ENCODE results near the gene ALPL. TPM values are rescaled to one million over a fixed set of nuclear protein-coding genes. Genes with fewer than 3 reads are reported as not detected.

ALPL gene
- total RNA-seq, 1 experiment from 2014 or later = 140 TPM

- TF ChIP-seq STAT6 (CRISPR knock-in tag; conservative IDR thresholded peaks at IDR 0.05; ENCODE audit: low read depth) (no peak), ERG (CRISPR knock-in tag; IDR thresholded peaks at IDR 0.05) (no peak), ZNF263 (CRISPR knock-in tag; IDR thresholded peaks at IDR 0.05; ENCODE audit: low read depth) (no peak)
Observed at GRCh38 chr1:21576798-21577187, 67.6 kb downstream of the ALPL start (continued).

- H3K9me3 Mint-ChIP-seq = no peaks in the 10 kb centered on the region
- no peaks in the 10 kb centered on the region; the same call in 1 of the 2 replicates for H3K36me3 Mint-ChIP-seq
- no peak overlapping the region for H3K4me3 Mint-ChIP-seq
- no peak overlapping the region for H3K27ac Mint-ChIP-seq
- ChIA-PET POLR2A (no interaction called here), CTCF (interaction anchor here (0.9 kb wide), 1 partner anchor 18 kb away, joined by 5 read pairs; no protein-coding TSS in a partner anchor)
- no peak for DNase-seq (ENCODE audit: low spot score)
- peaks cover 12% of the 10 kb centered on the region for H3K4me1 Mint-ChIP-seq
- no peak for TF ChIP-seq CREB1 (CRISPR knock-in tag; IDR thresholded peaks at IDR 0.05)
- TF ChIP-seq MLX (CRISPR knock-in tag; IDR thresholded peaks at IDR 0.05) = no peak
- no peak for TF ChIP-seq GRHL2 (CRISPR knock-in tag; IDR thresholded peaks at IDR 0.05; ENCODE audit: insufficient replicate concordance, severe bottlenecking)
- TF ChIP-seq PRDM15 (CRISPR knock-in tag; IDR thresholded peaks at IDR 0.05) = no peak
- TF ChIP-seq ZSCAN18 (CRISPR knock-in tag; IDR thresholded peaks at IDR 0.05) = no peak
- H3K27me3 Mint-ChIP-seq (ENCODE audit: low read depth) = peaks cover 10% of the 10 kb centered on the region
- ATAC-seq = no peak
Observed at GRCh38 chr1:21577324-21577723, 68.1 kb downstream of the ALPL start.

GRCh38 chr1:21577933-21578332 lies 68.7 kb downstream of the ALPL start:
- Mint-ChIP-seq H3K9me3 (no peaks in the 10 kb centered on the region), H3K4me3 (no peak overlapping the region), H3K27me3 (ENCODE audit: low read depth) (peaks cover 14% of the 10 kb centered on the region), H3K27ac (peak overlapping the region; percentile 65; the same call in 1 of the 2 replicates), H3K4me1 (peaks cover 12% of the 10 kb centered on the region), H3K36me3 (no peaks in the 10 kb centered on the region)
- POLR2A ChIA-PET = no interaction called here
- no peak for DNase-seq (ENCODE audit: low spot score)
- CTCF ChIA-PET = interaction anchor here (1.4 kb wide), 1 partner anchor 208 kb away, joined by 3 read pairs; no protein-coding TSS in a partner anchor
- ATAC-seq = no peak
- no peak for TF ChIP-seq AR (CRISPR knock-in tag; IDR thresholded peaks at IDR 0.05)
- no peak for TF ChIP-seq PRRX2 (CRISPR knock-in tag; IDR thresholded peaks at IDR 0.05)
- no peak for TF ChIP-seq NR1H2 (CRISPR knock-in tag; IDR thresholded peaks at IDR 0.05)
- no peak for TF ChIP-seq NFYB (CRISPR knock-in tag; conservative IDR thresholded peaks at IDR 0.05; ENCODE audit: low read depth)
- no peak for TF ChIP-seq GABPB1 (CRISPR knock-in tag; IDR thresholded peaks at IDR 0.05)
- no peak for TF ChIP-seq KAT7 (CRISPR knock-in tag; IDR thresholded peaks at IDR 0.05; ENCODE audit: borderline replicate concordance)
- no peak for TF ChIP-seq ARID4B (CRISPR knock-in tag; IDR thresholded peaks at IDR 0.05; ENCODE audit: borderline replicate concordance)
- no peak for TF ChIP-seq ZNF263 (CRISPR knock-in tag; IDR thresholded peaks at IDR 0.05; ENCODE audit: low read depth)
- TF ChIP-seq JUN (CRISPR knock-in tag; IDR thresholded peaks at IDR 0.05) = no peak
